Kidney capillary endothelial cell (primary cell): ENCODE data around the gene C16orf74.
A peak's percentile ranks its signal among the peaks of the same experiment; 100 is the strongest.

Source experiments
- DNase-seq: peaks from one replicate; pipeline ENCODE4 v3.0.0-alpha.2; 2018; ENCODE audit warnings: low spot score

C16orf74 gene

GRCh38 chr16:85695196-85696128, 55.4 kb downstream of the C16orf74 start:
- DNase-seq: no peak

DNA sequence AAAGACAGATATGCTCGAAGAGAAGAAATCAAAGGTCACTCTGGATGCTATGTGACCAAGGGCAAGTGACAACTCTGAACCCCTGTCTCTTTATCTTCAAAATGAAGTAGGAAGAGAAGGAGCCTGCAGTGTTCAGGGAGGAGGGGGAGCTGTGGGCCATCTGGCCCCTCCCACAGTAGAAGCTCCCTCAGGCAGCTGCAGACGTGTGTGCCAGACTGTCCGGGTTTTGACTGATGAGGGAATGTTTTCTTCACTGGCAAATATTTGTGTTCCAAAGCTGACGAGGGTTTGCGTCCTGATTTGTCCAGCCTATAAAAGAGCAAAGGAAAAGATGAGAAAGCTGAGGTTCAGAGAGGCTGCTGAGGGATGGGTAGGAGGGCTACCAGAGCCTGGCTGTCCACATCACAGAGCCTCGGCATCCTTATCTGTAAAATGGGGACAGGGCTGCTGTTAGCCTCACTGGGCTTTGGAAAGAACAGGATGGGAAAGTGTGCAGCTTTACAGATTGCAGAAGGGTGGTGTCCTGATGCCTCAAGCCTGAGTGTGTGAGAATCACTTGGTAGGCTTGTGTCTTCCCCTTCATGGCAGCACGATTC, 60.3 kb downstream of the C16orf74 start:
- DNase-seq: no peak

GRCh38 chr16:85689950-85690320, 61.0 kb downstream of the C16orf74 start:
- no peak for DNase-seq

DNA sequence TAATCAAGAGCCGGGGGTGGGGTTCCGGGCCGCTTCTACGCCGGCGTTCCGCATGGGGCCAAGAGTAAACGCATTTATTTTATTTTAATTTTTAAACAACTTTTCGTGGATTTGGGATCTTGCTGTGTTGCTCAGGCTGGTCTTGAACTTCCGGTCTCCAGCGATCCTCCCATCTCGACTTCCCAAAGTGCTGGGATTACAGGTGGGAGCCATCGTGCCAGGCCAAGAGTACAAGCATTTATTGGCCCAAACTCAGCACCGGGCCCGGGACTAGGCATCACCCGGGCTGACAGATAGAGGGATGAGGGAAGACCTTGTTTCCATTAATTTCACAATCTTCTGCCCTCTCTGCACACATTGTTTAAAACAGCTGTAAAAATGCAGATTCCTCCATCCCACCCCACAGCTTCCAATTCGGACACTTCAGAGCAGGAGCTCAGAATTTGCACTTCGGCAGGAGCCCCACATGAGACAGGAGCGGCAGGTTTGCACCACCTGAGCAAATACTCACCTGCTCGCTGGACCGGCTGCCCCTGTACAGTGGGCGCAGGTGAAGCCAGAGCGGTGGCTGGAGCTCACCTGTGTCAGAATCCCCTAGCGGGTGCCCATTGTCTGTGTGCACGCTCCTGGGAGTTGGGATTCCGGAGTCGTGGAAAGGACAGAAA, 61.5 kb downstream of the C16orf74 start:
- no peak for DNase-seq

- peak; percentile 89 for DNase-seq
These were observed 62.2 kb downstream of the C16orf74 start, which contains the start of gene GINS2 for GRCh38 chr16:85688586-85689284. GINS2 (minus strand) TSS chr16:85688954; CDS start chr16:85688898, 56 bp downstream.

GRCh38 chr16:85687651-85688471, 63.0 kb downstream of the C16orf74 start:
- no peak for DNase-seq

DNA sequence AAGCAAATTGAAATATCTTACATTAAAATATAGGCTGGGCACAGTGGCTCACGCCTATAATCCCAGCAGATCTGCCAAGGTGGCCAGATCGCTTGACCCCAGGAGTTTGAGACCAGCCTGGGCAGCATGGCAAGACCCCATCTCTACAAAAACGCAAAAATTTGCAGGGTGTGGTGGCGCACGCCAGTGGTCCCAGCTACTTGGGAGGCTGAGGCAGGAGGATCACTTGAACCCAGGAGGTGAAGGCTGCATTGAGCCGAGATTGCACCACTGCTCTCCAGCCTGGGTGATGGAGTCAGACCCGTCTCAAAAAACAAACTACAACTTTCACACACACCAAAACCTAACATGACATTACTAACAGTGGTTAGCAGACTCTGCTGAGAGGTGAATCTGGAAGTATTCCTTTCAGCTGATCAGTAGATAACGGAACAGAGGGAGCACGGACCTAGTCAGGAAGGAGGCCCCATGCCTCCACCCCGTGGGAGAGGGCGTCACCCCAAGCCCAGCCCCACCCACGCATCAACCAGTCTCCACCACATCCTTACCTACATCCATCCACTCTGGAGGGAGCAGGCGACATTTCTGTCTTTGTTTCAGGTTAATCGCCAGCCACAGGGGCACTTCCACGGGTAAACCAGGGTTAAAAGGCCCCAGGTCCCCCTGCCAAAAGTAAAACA, 63.8 kb downstream of the C16orf74 start:
- DNase-seq: no peak

DNA sequence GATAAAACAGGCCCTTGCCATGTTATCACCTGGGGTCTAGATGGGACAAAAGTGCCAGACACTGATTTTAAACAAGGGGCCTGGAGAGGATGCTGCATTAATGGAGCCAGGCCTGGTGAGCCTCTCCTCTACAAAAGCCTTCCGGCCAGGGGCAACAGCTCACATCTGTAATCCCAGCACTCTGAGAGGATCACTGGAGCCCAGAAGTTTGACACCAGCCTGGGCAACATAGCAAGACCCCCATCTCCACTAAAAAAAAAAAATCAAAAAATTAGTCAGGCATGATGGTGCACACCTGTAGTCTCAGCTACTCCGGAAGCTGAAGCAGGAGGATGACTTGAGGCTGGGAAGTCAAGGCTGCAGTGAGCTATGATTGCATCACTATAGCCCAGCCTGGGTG, 65.6 kb downstream of the C16orf74 start:
- DNase-seq: no peak

- DNase-seq: no peak
These were observed 67.5 kb downstream of the C16orf74 start for GRCh38 chr16:85683363-85683762.

DNA sequence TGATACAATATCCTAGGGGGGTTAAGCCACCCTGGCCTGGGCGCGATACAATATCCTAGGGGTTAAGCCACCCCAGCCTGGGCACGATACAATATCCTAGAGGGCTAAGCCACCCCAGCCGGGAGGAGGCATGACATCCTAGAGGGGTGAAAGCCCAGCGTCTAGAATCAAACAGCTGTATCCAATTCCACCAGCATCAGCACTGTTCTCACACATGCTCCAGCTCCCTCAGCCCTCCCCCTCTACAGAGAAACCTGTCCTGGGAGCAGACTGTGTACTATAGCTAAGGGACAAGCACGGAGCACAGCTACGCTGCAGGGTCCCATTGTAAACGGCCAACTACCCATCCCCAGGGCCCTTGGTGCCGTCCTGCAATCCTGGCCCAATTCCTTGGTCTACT, 68.4 kb downstream of the C16orf74 start:
- no peak for DNase-seq

DNA sequence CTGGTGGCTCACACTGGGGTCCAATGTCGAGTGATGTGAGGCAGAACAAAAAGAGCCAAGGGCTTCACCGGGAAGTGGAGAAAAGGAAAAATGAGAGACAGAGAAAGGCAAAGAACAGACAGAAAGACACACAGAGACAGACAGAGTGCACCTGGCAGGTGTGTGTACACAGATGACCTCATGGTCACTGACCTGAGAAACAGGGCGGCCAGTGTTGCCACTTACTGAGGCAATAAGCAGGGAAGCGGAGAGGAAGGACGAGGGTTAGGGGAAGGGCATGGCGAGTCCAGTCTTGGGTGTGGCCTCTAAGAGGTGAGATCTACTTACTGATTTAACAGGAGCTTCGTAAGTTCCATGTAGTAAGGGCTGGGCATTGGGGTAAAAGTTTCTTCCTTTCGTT, 69.6 kb downstream of the C16orf74 start:
- no peak for DNase-seq

- no peak for DNase-seq
These were observed 70.4 kb downstream of the C16orf74 start for GRCh38 chr16:85680352-85680944.

GRCh38 chr16:85679870-85680269, 71.0 kb downstream of the C16orf74 start:
- no peak for DNase-seq

- DNase-seq: no peak
These were observed 72.1 kb downstream of the C16orf74 start for GRCh38 chr16:85678821-85679220.

DNA sequence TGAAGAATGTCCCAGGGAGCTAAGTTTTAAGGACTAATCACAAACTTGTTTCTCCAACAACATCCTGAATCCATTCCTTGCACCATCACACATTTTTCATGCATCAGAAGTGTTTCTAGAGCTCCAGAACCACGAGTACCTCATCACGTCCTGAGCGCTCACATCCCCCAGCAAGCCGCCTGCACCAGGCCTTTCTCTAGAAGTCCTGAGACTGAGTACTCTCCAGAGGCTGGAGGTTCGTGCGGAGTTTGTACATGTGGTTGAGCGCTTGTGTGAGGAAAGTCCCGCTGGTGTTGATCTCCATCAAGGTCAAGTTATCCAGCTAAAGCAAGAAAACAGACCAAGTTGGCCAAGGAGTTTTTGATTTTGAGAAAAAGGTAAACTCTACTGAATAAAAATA, 72.9 kb downstream of the C16orf74 start:
- DNase-seq: no peak

GRCh38 chr16:85677383-85677967, 73.4 kb downstream of the C16orf74 start:
- DNase-seq: no peak

- no peak for DNase-seq
These were observed 74.4 kb downstream of the C16orf74 start for GRCh38 chr16:85676466-85676865.

DNA sequence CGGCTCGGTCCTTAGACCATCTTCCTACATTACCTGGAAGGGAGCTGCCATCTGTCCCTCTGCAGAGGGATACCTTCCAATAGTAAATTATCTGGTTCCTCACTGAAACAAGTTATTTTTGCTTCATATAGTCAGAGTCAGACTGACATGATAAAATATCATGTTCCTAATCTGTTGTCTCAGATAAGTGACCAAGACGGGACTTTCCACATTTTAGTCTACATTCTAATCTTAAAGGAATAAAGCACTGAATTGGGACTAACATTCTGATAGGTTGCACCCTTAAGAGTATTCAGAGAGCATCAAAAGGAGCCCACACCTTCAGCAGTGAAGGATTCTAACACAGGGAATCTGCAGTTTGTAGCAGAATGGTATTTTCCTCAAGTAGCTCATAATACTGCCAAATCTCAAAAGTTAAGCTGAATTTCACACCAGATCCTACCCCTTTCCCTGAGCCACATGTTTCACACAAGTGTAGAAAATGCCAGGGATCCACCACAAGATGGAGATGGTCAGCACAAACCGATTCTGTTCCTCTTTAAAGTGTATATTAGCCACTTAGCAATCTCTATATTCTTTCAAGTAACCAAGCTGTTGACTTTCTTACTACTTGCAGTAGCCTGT, 75.5 kb downstream of the C16orf74 start:
- DNase-seq: no peak

- no peak for DNase-seq
These were observed 76.1 kb downstream of the C16orf74 start for GRCh38 chr16:85674828-85675227.

- DNase-seq: no peak
These were observed 76.5 kb downstream of the C16orf74 start for GRCh38 chr16:85674418-85674755.
